K562 (cell line): ENCODE results near the gene RHOV. TPM values are rescaled to one million over a fixed set of nuclear protein-coding genes. Genes with fewer than 3 reads are reported as not detected.

ENCODE experiments used
- BRD9 ChIP-seq: fragments of 450-650 bp; IDR thresholded peaks from 2 replicates; pipeline ENCODE4 v1.6.1; 2018; ENCODE audit warnings: low read depth; ENCODE audit not compliant: partially characterized antibody
- CCNT2 ChIP-seq: IDR thresholded peaks from 2 replicates; pipeline ENCODE4 v1.6.1; 2011; ENCODE audit warnings: borderline replicate concordance, low read depth, mild to moderate bottlenecking, moderate library complexity, mixed read lengths, low read length; ENCODE audit not compliant: insufficient read length; ENCODE audit errors: extremely low read depth
- HDGF ChIP-seq: fragments of 450-650 bp; IDR thresholded peaks from 2 replicates; pipeline ENCODE4 v1.6.1; 2016
- HSF4 ChIP-seq: fragments of 250-450 bp; sonication (Bioruptor Pico); IDR thresholded peaks from 2 replicates; pipeline ENCODE4 v2.1.2; 2022; ENCODE audit warnings: mild to moderate bottlenecking, moderate library complexity, borderline replicate concordance
- IFI16 ChIP-seq: fragments of 250-450 bp; sonication (Bioruptor Pico); IDR thresholded peaks from 2 replicates; pipeline ENCODE4 v2.1.2; 2022; ENCODE audit warnings: mild to moderate bottlenecking, inconsistent platforms
- NCOA4 ChIP-seq: fragments of 450-650 bp; IDR thresholded peaks from 2 replicates; pipeline ENCODE4 v1.6.1; 2018; ENCODE audit warnings: mild to moderate bottlenecking; ENCODE audit not compliant: partially characterized antibody
- NR2C2 ChIP-seq, 2 experiments: fragments of 200-800 bp in 1 of 2; sonication (Bioruptor generic) in 1 of 2; sonication (generic) in 1 of 2; formaldehyde crosslinking in 1 of 2; IDR thresholded peaks; 2 replicates each; pipeline versions ENCODE4 v1.6.1 to v1.8.0; 2016 to 2022; ENCODE audit warnings: mild to moderate bottlenecking in 1 of 2, missing compliant biosample characterization in 1 of 2, missing genetic modification characterization in 1 of 2, missing genetic modification reagents in 1 of 2
- PCBP2 ChIP-seq: fragments of 200-400 bp; formaldehyde crosslinking; IDR thresholded peaks from 2 replicates; pipeline ENCODE4 v1.6.1; 2018; ENCODE audit warnings: low read length, low read depth, mild to moderate bottlenecking, moderate library complexity; ENCODE audit not compliant: poor library complexity, severe bottlenecking
- RBM39 ChIP-seq: fragments of 200-400 bp; formaldehyde crosslinking; optimal IDR thresholded peaks from 2 replicates; pipeline ENCODE3; 2018; ENCODE audit warnings: low read depth, low read length
- STAG1 ChIP-seq: sonication (generic); formaldehyde crosslinking; IDR thresholded peaks from 2 replicates; pipeline ENCODE4 v1.5.0; 2020; ENCODE audit warnings: missing genetic modification reagents, borderline replicate concordance
- XRCC5 ChIP-seq: fragments of 200-400 bp; formaldehyde crosslinking; IDR thresholded peaks from 2 replicates; pipeline ENCODE4 v1.6.1; 2017; ENCODE audit warnings: low read depth, mild to moderate bottlenecking, low read length
- YY1 ChIP-seq, 3 experiments: IDR thresholded peaks; 2 replicates each; pipeline ENCODE4 v1.6.1; 2011; ENCODE audit warnings: low read length in 2 of 3, mild to moderate bottlenecking in 2 of 3, moderate library complexity in 2 of 3, borderline replicate concordance in 1 of 3, control low read depth in 1 of 3, low read depth in 1 of 3; ENCODE audit not compliant: insufficient read depth in 3 of 3, insufficient replicate concordance in 2 of 3, control insufficient read depth in 1 of 3, insufficient read length in 1 of 3; ENCODE audit errors: extremely low read depth in 1 of 3
- ZFPM2 ChIP-seq: fragments of 250-450 bp; sonication (Bioruptor Pico); IDR thresholded peaks from 2 replicates; pipeline ENCODE4 v1.5.1; 2022; ENCODE audit warnings: mild to moderate bottlenecking
- ZNF143 ChIP-seq: sonication (generic); formaldehyde crosslinking; IDR thresholded peaks from 2 replicates; pipeline ENCODE4 v1.9.0; 2022; ENCODE audit warnings: mild to moderate bottlenecking, missing genetic modification reagents
- ZNF232 ChIP-seq: sonication (generic); formaldehyde crosslinking; IDR thresholded peaks from 2 replicates; pipeline ENCODE4 v1.8.0; 2022; ENCODE audit warnings: mild to moderate bottlenecking, missing genetic modification reagents
- polyA plus RNA-seq, 8 experiments: library from polyadenylated mRNA; depleted of rRNA in 4 of 8; stranded (reverse) in 5 of 8; unstranded in 3 of 8; fragments of >200 nt; fragmentation: Nextera tagmentation in 2 of 8; fragmentation: Illumina TruSeq in 1 of 8; extraction: Ambion mirVana in 2 of 8; extraction: Trizol in 1 of 8; gene quantifications; 2 replicates each; pipeline versions ENCODE4 v1.2.1 to v1.2.3, GENCODE V29; 2011 to 2014; ENCODE audit warnings: inconsistent platforms in 1 of 8, missing spikeins in 1 of 8
- total RNA-seq, 7 experiments: library from RNA; depleted of rRNA in 6 of 7; stranded (reverse); fragments of >200 nt in 6 of 7; fragmentation: Illumina TruSeq in 2 of 7; extraction: Trizol in 2 of 7; gene quantifications; 2 replicates each; pipeline versions ENCODE4 v1.2.1 to v1.2.3, GENCODE V29; 2011 to 2021; ENCODE audit warnings: low replicate concordance in 1 of 7
- TF ChIP-seq, protein P1 (sequence below): sonication (generic); formaldehyde crosslinking; IDR thresholded peaks from 2 replicates; pipeline ENCODE4 v1.8.1; 2022; ENCODE audit warnings: missing genetic modification reagents
- TF ChIP-seq, protein P2 (sequence below): fragments of 450-650 bp; IDR thresholded peaks from 2 replicates; pipeline ENCODE4 v1.6.1; 2016
- TF ChIP-seq, protein P3 (sequence below): sonication (generic); formaldehyde crosslinking; IDR thresholded peaks from 2 replicates; pipeline ENCODE4 v1.8.1; 2023; ENCODE audit warnings: mild to moderate bottlenecking, missing genetic modification reagents
- TF ChIP-seq, protein P4 (sequence below): fragments of 250-450 bp; sonication (Bioruptor Pico); IDR thresholded peaks from 2 replicates; pipeline ENCODE4 v1.5.1; 2021; ENCODE audit warnings: mild to moderate bottlenecking

RHOV gene
- total and polyA plus RNA-seq, 9 of the 15 experiments (the other 6 are each of a cell fraction or from before 2014, with no cell fraction given): 0.08 to 2.0 (median 1.1) TPM

DNA sequence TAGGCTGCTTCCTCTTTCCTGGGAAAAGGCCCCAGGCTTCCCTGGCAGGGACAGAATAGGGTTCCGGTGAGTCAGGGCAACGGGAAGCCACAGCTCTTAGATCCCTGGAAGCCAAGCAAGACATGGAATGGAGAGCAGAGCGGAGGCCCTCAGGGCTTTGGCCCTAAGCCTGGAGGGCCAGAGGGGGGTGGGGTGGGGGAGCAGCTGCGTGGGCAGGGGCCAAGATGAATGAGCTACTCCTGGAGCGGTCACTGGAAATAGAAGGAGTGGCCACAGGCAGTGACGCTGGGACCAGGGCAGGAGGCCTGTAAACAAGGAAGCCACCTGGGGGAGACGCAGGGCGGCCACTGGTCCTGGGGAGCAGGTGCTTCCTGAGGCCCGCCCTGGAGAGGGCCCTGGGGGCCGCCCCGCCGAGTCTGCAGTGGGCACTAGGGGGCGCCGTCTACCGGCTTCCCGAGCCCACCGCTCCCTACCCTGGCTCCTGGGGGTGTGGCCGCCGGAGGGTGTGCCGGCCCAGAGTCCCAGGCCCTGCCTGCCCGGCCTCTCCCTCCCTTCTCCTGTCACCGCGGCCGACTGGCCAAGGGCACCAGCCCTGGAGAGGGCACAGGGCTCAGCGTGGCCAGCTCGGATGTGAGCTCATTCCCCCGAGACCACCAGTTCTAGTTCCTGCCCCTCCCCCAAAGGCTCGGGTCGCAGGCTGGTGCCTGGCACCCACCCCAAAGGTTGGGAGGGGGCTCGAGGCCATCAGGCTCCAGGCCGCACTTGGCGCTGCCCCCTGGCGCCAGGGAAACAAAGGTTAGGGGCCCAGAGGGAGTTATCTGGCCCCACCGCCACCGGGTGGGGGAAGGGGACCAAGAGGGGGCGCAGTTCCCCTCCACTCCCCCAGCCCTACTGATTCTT, 32.3 kb upstream of the RHOV start (continued):
- TF ChIP-seq YY1 (IDR thresholded peaks at IDR 0.05; ENCODE audit: borderline replicate concordance in 1 of 3, control insufficient read depth in 1 of 3, extremely low read depth in 1 of 3, insufficient read depth in 3 of 3, insufficient read length in 1 of 3, insufficient replicate concordance in 2 of 3, low read depth in 1 of 3, low read length in 2 of 3): peak in 2 of 3 experiments; percentile 41 to 49
- peak; percentile 57; the same call in 1 of the 2 replicates for TF ChIP-seq XRCC5
- no peak for TF ChIP-seq RBM39
- TF ChIP-seq, protein P1, sequence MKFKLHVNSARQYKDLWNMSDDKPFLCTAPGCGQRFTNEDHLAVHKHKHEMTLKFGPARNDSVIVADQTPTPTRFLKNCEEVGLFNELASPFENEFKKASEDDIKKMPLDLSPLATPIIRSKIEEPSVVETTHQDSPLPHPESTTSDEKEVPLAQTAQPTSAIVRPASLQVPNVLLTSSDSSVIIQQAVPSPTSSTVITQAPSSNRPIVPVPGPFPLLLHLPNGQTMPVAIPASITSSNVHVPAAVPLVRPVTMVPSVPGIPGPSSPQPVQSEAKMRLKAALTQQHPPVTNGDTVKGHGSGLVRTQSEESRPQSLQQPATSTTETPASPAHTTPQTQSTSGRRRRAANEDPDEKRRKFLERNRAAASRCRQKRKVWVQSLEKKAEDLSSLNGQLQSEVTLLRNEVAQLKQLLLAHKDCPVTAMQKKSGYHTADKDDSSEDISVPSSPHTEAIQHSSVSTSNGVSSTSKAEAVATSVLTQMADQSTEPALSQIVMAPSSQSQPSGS (CRISPR knock-in tag): no peak
- TF ChIP-seq, protein P2, sequence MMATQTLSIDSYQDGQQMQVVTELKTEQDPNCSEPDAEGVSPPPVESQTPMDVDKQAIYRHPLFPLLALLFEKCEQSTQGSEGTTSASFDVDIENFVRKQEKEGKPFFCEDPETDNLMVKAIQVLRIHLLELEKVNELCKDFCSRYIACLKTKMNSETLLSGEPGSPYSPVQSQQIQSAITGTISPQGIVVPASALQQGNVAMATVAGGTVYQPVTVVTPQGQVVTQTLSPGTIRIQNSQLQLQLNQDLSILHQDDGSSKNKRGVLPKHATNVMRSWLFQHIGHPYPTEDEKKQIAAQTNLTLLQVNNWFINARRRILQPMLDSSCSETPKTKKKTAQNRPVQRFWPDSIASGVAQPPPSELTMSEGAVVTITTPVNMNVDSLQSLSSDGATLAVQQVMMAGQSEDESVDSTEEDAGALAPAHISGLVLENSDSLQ: peak; percentile 23; the same call in 1 of the 2 replicates
- no peak for TF ChIP-seq PCBP2
- TF ChIP-seq ZNF143 (CRISPR knock-in tag): no peak
- TF ChIP-seq HSF4 (CRISPR knock-in tag): no peak
- TF ChIP-seq IFI16 (CRISPR knock-in tag): no peak
- TF ChIP-seq STAG1: peak; percentile 97
- no peak for TF ChIP-seq ZNF232 (CRISPR knock-in tag)
- TF ChIP-seq, protein P3, sequence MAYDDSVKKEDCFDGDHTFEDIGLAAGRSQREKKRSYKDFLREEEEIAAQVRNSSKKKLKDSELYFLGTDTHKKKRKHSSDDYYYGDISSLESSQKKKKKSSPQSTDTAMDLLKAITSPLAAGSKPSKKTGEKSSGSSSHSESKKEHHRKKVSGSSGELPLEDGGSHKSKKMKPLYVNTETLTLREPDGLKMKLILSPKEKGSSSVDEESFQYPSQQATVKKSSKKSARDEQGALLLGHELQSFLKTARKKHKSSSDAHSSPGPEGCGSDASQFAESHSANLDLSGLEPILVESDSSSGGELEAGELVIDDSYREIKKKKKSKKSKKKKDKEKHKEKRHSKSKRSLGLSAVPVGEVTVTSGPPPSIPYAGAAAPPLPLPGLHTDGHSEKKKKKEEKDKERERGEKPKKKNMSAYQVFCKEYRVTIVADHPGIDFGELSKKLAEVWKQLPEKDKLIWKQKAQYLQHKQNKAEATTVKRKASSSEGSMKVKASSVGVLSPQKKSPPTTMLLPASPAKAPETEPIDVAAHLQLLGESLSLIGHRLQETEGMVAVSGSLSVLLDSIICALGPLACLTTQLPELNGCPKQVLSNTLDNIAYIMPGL (CRISPR knock-in tag): no peak
- no peak for TF ChIP-seq BRD9
- TF ChIP-seq, protein P4, sequence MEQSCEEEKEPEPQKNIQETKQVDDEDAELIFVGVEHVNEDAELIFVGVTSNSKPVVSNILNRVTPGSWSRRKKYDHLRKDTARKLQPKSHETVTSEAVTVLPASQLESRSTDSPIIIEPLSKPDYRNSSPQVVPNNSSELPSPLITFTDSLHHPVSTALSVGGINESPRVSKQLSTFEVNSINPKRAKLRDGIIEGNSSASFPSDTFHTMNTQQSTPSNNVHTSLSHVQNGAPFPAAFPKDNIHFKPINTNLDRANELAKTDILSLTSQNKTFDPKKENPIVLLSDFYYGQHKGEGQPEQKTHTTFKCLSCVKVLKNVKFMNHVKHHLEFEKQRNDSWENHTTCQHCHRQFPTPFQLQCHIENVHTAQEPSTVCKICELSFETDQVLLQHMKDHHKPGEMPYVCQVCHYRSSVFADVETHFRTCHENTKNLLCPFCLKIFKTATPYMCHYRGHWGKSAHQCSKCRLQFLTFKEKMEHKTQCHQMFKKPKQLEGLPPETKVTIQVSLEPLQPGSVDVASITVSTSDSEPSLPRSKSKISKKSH (CRISPR knock-in tag): no peak
- TF ChIP-seq CCNT2: peak; percentile 64
- no peak for TF ChIP-seq HDGF
- TF ChIP-seq ZFPM2 (CRISPR knock-in tag): 0 out of 2 replicates have a peak, but pooled peaks have one; percentile 48
- TF ChIP-seq NCOA4: no peak
- TF ChIP-seq NR2C2 (CRISPR knock-in tag; IDR thresholded peaks at IDR 0.05): peak; percentile 38; the same call in 1 of the 2 replicates
- no peak for TF ChIP-seq NR2C2 (tag; IDR thresholded peaks at IDR 0.05)
